ENCODE measurements around the gene SYCP2L. TPM values are rescaled to one million over a fixed set of nuclear protein-coding genes. Genes with fewer than 3 reads are reported as not detected.

The SYCP2L gene
- polyA plus RNA-seq (2013, experiment 1 of 2): 3.0 TPM
- polyA plus RNA-seq (2013, experiment 2 of 2): 2.8 TPM

GRCh38 chr6:10886691-10887502, at the start of gene SYCP2L:
Gene SYCP2L (plus strand): TSS chr6:10887052. CDS start chr6:10887127, 75 bp downstream.
- Histone ChIP-seq H3K27me3 (ENCODE audit: insufficient read depth, low read length, poor library complexity) (peaks cover 13% of the 10 kb centered on the region), H3K23ac (ENCODE audit: low read length) (no peak within 1 kb of the TSS), H2BK120ac (ENCODE audit: low read depth, low read length) (no peak within 1 kb of the TSS), H3K79me2 (ENCODE audit: control insufficient read depth, insufficient read depth, low read length) (no peaks in the 10 kb centered on the region), H3K9ac (ENCODE audit: low read length) (peak within 1 kb of the TSS; percentile 84), H3K4me3 (ENCODE audit: low read length) (peak within 1 kb of the TSS; percentile 80), H2BK15ac (replicated peaks; ENCODE audit: low read depth) (no peak within 1 kb of the TSS), H3K4me1 (ENCODE audit: control insufficient read depth, low read depth, low read length) (no peaks in the 10 kb centered on the region), H2BK5ac (ENCODE audit: low read length) (no peak within 1 kb of the TSS), H3K27ac (ENCODE audit: low read depth, low read length) (no peak within 1 kb of the TSS), H3K79me1 (ENCODE audit: low read length) (no peaks in the 10 kb centered on the region), H2AK5ac (ENCODE audit: low read length) (no peak within 1 kb of the TSS), H3K56ac (ENCODE audit: low read length) (peak within 1 kb of the TSS; percentile 93), H4K5ac (ENCODE audit: low read length) (no peak within 1 kb of the TSS), H3K36me3 (ENCODE audit: control insufficient read depth, insufficient read depth, low read length) (no peaks in the 10 kb centered on the region), H3K4ac (ENCODE audit: low read depth, low read length) (no peak within 1 kb of the TSS), H3K4me2 (ENCODE audit: low read length) (peak within 1 kb of the TSS; percentile 73), H4K8ac (ENCODE audit: low read depth, low read length) (no peak within 1 kb of the TSS), H3K18ac (ENCODE audit: low read length) (no peak within 1 kb of the TSS)
- WGBS (ENCODE audit: extremely low coverage, insufficient coverage, low lambda C conversion rate): no CpG with 5 or more reads among the region's 58 CpGs
- peak; percentile 97 for DNase-seq

GRCh38 chr6:10837622-10837994, 49.2 kb upstream of the SYCP2L start:
- Histone ChIP-seq H3K4me3 (ENCODE audit: low read length) (peak overlapping the region; percentile 60), H3K36me3 (ENCODE audit: control insufficient read depth, insufficient read depth, low read length) (no peaks in the 10 kb centered on the region), H3K79me1 (ENCODE audit: low read length) (no peaks in the 10 kb centered on the region), H2AK5ac (ENCODE audit: low read length) (no peak overlapping the region), H3K18ac (ENCODE audit: low read length) (no peak overlapping the region), H4K5ac (ENCODE audit: low read length) (no peak overlapping the region), H3K4me1 (ENCODE audit: control insufficient read depth, low read depth, low read length) (no peaks in the 10 kb centered on the region), H3K23ac (ENCODE audit: low read length) (no peak overlapping the region), H3K4me2 (ENCODE audit: low read length) (peak overlapping the region; percentile 95), H3K79me2 (ENCODE audit: control insufficient read depth, insufficient read depth, low read length) (no peaks in the 10 kb centered on the region), H2BK15ac (replicated peaks; ENCODE audit: low read depth) (no peak overlapping the region), H3K27ac (ENCODE audit: low read depth, low read length) (peak overlapping the region; percentile 51), H3K4ac (ENCODE audit: low read depth, low read length) (no peak overlapping the region), H3K27me3 (ENCODE audit: insufficient read depth, low read length, poor library complexity) (peaks cover 2% of the 10 kb centered on the region), H2BK5ac (ENCODE audit: low read length) (no peak overlapping the region), H2BK120ac (ENCODE audit: low read depth, low read length) (no peak overlapping the region), H3K9ac (ENCODE audit: low read length) (peak overlapping the region; percentile 64), H3K56ac (ENCODE audit: low read length) (peak overlapping the region; percentile 78), H4K8ac (ENCODE audit: low read depth, low read length) (no peak overlapping the region)
- WGBS (ENCODE audit: extremely low coverage, insufficient coverage, low lambda C conversion rate): no CpG with 5 or more reads among the region's 22 CpGs
- peak; percentile 59 for DNase-seq

- DNase-seq: peak; percentile 97
- Histone ChIP-seq H4K8ac (ENCODE audit: low read depth, low read length) (no peak within 1 kb of the TSS), H3K18ac (ENCODE audit: low read length) (no peak within 1 kb of the TSS), H3K9ac (ENCODE audit: low read length) (peak within 1 kb of the TSS; percentile 64), H3K36me3 (ENCODE audit: control insufficient read depth, insufficient read depth, low read length) (no peaks in the 10 kb centered on the region), H3K4me3 (ENCODE audit: low read length) (peak within 1 kb of the TSS; percentile 60), H3K4me1 (ENCODE audit: control insufficient read depth, low read depth, low read length) (no peaks in the 10 kb centered on the region), H2BK5ac (ENCODE audit: low read length) (no peak within 1 kb of the TSS), H3K27ac (ENCODE audit: low read depth, low read length) (peak within 1 kb of the TSS; percentile 55), H4K5ac (ENCODE audit: low read length) (no peak within 1 kb of the TSS), H3K4me2 (ENCODE audit: low read length) (peak within 1 kb of the TSS; percentile 95), H2BK120ac (ENCODE audit: low read depth, low read length) (no peak within 1 kb of the TSS), H3K23ac (ENCODE audit: low read length) (no peak within 1 kb of the TSS), H3K56ac (ENCODE audit: low read length) (peak within 1 kb of the TSS; percentile 78), H3K4ac (ENCODE audit: low read depth, low read length) (no peak within 1 kb of the TSS), H3K79me2 (ENCODE audit: control insufficient read depth, insufficient read depth, low read length) (no peaks in the 10 kb centered on the region), H3K79me1 (ENCODE audit: low read length) (no peaks in the 10 kb centered on the region), H2BK15ac (replicated peaks; ENCODE audit: low read depth) (no peak within 1 kb of the TSS), H2AK5ac (ENCODE audit: low read length) (no peak within 1 kb of the TSS), H3K27me3 (ENCODE audit: insufficient read depth, low read length, poor library complexity) (peaks cover 2% of the 10 kb centered on the region)
- WGBS (ENCODE audit: extremely low coverage, insufficient coverage, low lambda C conversion rate): no CpG with 5 or more reads among the region's 53 CpGs
Observed at GRCh38 chr6:10837995-10838793, 48.7 kb upstream of the SYCP2L start, which contains the start of gene MAK. Gene MAK (minus strand): TSS chr6:10838539. CDS start chr6:10830648, 7,891 bp downstream.

GRCh38 chr6:10838794-10839333, 48.0 kb upstream of the SYCP2L start:
- Histone ChIP-seq H3K56ac (ENCODE audit: low read length) (no peak overlapping the region), H3K27ac (ENCODE audit: low read depth, low read length) (no peak overlapping the region), H3K4ac (ENCODE audit: low read depth, low read length) (no peak overlapping the region), H3K79me2 (ENCODE audit: control insufficient read depth, insufficient read depth, low read length) (no peaks in the 10 kb centered on the region), H3K18ac (ENCODE audit: low read length) (no peak overlapping the region), H2AK5ac (ENCODE audit: low read length) (no peak overlapping the region), H2BK5ac (ENCODE audit: low read length) (no peak overlapping the region), H3K4me2 (ENCODE audit: low read length) (no peak overlapping the region), H2BK120ac (ENCODE audit: low read depth, low read length) (no peak overlapping the region), H3K23ac (ENCODE audit: low read length) (no peak overlapping the region), H3K36me3 (ENCODE audit: control insufficient read depth, insufficient read depth, low read length) (no peaks in the 10 kb centered on the region), H3K4me3 (ENCODE audit: low read length) (no peak overlapping the region), H3K4me1 (ENCODE audit: control insufficient read depth, low read depth, low read length) (no peaks in the 10 kb centered on the region), H3K27me3 (ENCODE audit: insufficient read depth, low read length, poor library complexity) (peaks cover 2% of the 10 kb centered on the region), H4K5ac (ENCODE audit: low read length) (no peak overlapping the region), H2BK15ac (replicated peaks; ENCODE audit: low read depth) (no peak overlapping the region), H3K9ac (ENCODE audit: low read length) (no peak overlapping the region), H4K8ac (ENCODE audit: low read depth, low read length) (no peak overlapping the region), H3K79me1 (ENCODE audit: low read length) (no peaks in the 10 kb centered on the region)
- WGBS (ENCODE audit: extremely low coverage, insufficient coverage, low lambda C conversion rate): no CpG with 5 or more reads among the region's 8 CpGs
- no peak for DNase-seq

GRCh38 chr6:10843554-10843953, 43.3 kb upstream of the SYCP2L start:
- H2BK5ac ChIP-seq (ENCODE audit: low read length): no peak overlapping the region
- no peak overlapping the region for H3K4me2 ChIP-seq (ENCODE audit: low read length)
- H3K79me1 ChIP-seq (ENCODE audit: low read length): no peaks in the 10 kb centered on the region
- no peak overlapping the region for H2AK5ac ChIP-seq (ENCODE audit: low read length)
- H3K79me2 ChIP-seq (ENCODE audit: control insufficient read depth, insufficient read depth, low read length): no peaks in the 10 kb centered on the region
- no peaks in the 10 kb centered on the region for H3K36me3 ChIP-seq (ENCODE audit: control insufficient read depth, insufficient read depth, low read length)
- H3K23ac ChIP-seq (ENCODE audit: low read length): no peak overlapping the region
- H3K4me1 ChIP-seq (ENCODE audit: control insufficient read depth, low read depth, low read length): no peaks in the 10 kb centered on the region
- no peak overlapping the region for H3K4ac ChIP-seq (ENCODE audit: low read depth, low read length)
- DNase-seq: no peak
- no peak overlapping the region for H3K4me3 ChIP-seq (ENCODE audit: low read length)
- no peak overlapping the region for H3K56ac ChIP-seq (ENCODE audit: low read length)
- H4K5ac ChIP-seq (ENCODE audit: low read length): no peak overlapping the region
- no peaks in the 10 kb centered on the region for H3K27me3 ChIP-seq (ENCODE audit: insufficient read depth, low read length, poor library complexity)
- H3K18ac ChIP-seq (ENCODE audit: low read length): no peak overlapping the region
- no peak overlapping the region for H2BK120ac ChIP-seq (ENCODE audit: low read depth, low read length)
- no peak overlapping the region for H2BK15ac ChIP-seq (replicated peaks; ENCODE audit: low read depth)
- H3K9ac ChIP-seq (ENCODE audit: low read length): no peak overlapping the region
- H4K8ac ChIP-seq (ENCODE audit: low read depth, low read length): no peak overlapping the region
- no peak overlapping the region for H3K27ac ChIP-seq (ENCODE audit: low read depth, low read length)

Data from mesendoderm (in vitro differentiated cells).